IMR-90 (cell line): ENCODE data around the gene HPN. TPM values are rescaled to one million over a fixed set of nuclear protein-coding genes. Genes with fewer than 3 reads are reported as not detected.

ENCODE experiments used
- ATAC-seq: fragments of 200-7000 bp; cut with Tn5 transposase; 2 replicates; pipeline ENCODE4 v1.9.1; 2020; ENCODE audit warnings: low read depth, mild to moderate bottlenecking, moderate library complexity
- BruUV-seq: library from RNA; stranded (reverse); fragments of 400-500 nt; replicated peaks from 2 replicates; lab custom pipeline; 2021; lab: Mats Ljungman, UMichigan
- CTCF ChIA-PET: fragments of 300-600 bp; formaldehyde crosslinking; extraction: SDS; loops from one replicate; lab custom pipeline; 2021; ENCODE audit warnings: antibody characterized with exemption; lab: Yijun Ruan, JAX
- POLR2A ChIA-PET: fragments of 300-600 bp; sonication (Branson Sonifier 250); formaldehyde crosslinking; loops from one replicate; lab custom pipeline; 2022; ENCODE audit warnings: antibody characterized with exemption; ENCODE audit not compliant: unreplicated experiment; lab: Charles Lee
- DNase-seq: peaks from one replicate; pipeline ENCODE4 v3.0.0; 2013
- H2AFZ ChIP-seq: replicated peaks from 2 replicates; pipeline ENCODE3; 2013; ENCODE audit warnings: low read length, mild to moderate bottlenecking; ENCODE audit not compliant: poor library complexity
- H2AK5ac ChIP-seq: 2 replicates; pipeline ENCODE4 v1.6.1; 2013; ENCODE audit warnings: low read depth, low read length, inconsistent platforms
- H2AK9ac ChIP-seq: replicated peaks from 2 replicates; pipeline ENCODE3; 2013; ENCODE audit warnings: mild to moderate bottlenecking, low read depth, low read length, moderate library complexity; ENCODE audit not compliant: poor library complexity
- H2BK120ac ChIP-seq: 2 replicates; pipeline ENCODE4 v1.6.1; 2013; ENCODE audit warnings: low read depth, low read length, inconsistent platforms
- H2BK15ac ChIP-seq: 3 replicates; pipeline ENCODE4 v1.6.1; 2013; ENCODE audit warnings: low read depth, low read length, inconsistent platforms
- H2BK20ac ChIP-seq: 2 replicates; pipeline ENCODE4 v1.6.1; 2013; ENCODE audit warnings: low read depth, mild to moderate bottlenecking, inconsistent platforms, low read length, moderate library complexity
- H2BK5ac ChIP-seq: 2 replicates; pipeline ENCODE4 v1.6.1; 2013; ENCODE audit warnings: mild to moderate bottlenecking, low read depth, low read length, inconsistent platforms; ENCODE audit not compliant: poor library complexity, severe bottlenecking
- H3K14ac ChIP-seq: replicated peaks from 2 replicates; pipeline ENCODE4 v1.6.1; 2013; ENCODE audit warnings: low read depth, low read length, inconsistent platforms
- H3K18ac ChIP-seq: 2 replicates; pipeline ENCODE4 v1.6.1; 2013; ENCODE audit warnings: low read depth, low read length, control low read depth
- H3K23ac ChIP-seq: 2 replicates; pipeline ENCODE4 v1.6.1; 2013; ENCODE audit warnings: low read depth, low read length, inconsistent platforms
- H3K27ac ChIP-seq: 2 replicates; pipeline ENCODE4 v1.5.1; 2013; ENCODE audit warnings: mild to moderate bottlenecking, control low read depth, low read length; ENCODE audit not compliant: insufficient read depth
- H3K27me3 ChIP-seq: 2 replicates; pipeline ENCODE4 v1.6.1; 2013; ENCODE audit warnings: low read length; ENCODE audit not compliant: control insufficient read depth, insufficient read depth
- H3K36me3 ChIP-seq: 2 replicates; pipeline ENCODE4 v1.6.1; 2013; ENCODE audit warnings: low read length, mixed read lengths; ENCODE audit not compliant: control insufficient read depth, insufficient read depth
- H3K4ac ChIP-seq: 2 replicates; pipeline ENCODE4 v1.6.1; 2013; ENCODE audit warnings: low read depth, low read length, inconsistent platforms
- H3K4me1 ChIP-seq: 2 replicates; pipeline ENCODE4 v1.6.1; 2013; ENCODE audit warnings: low read length, mixed read lengths; ENCODE audit not compliant: control insufficient read depth, insufficient read depth
- H3K4me2 ChIP-seq: 2 replicates; pipeline ENCODE4 v1.6.1; 2013; ENCODE audit warnings: low read depth, mild to moderate bottlenecking, control low read depth, low read length, moderate library complexity
- H3K4me3 ChIP-seq: 2 replicates; pipeline ENCODE4 v1.5.1; 2013; ENCODE audit warnings: low read depth, mild to moderate bottlenecking, control low read depth, low read length, moderate library complexity; ENCODE audit not compliant: insufficient read depth
- H3K56ac ChIP-seq: 2 replicates; pipeline ENCODE4 v1.6.1; 2013; ENCODE audit warnings: low read length, inconsistent platforms; ENCODE audit not compliant: insufficient read depth; ENCODE audit errors: extremely low read depth
- H3K79me1 ChIP-seq, 2 experiments: 2 replicates each; pipeline ENCODE4 v1.6.1; 2013; ENCODE audit warnings: low read length in 2 of 2, inconsistent platforms in 1 of 2, low read depth in 1 of 2
- H3K9ac ChIP-seq: 2 replicates; pipeline ENCODE4 v1.6.1; 2013; ENCODE audit warnings: low read depth, low read length, control low read depth
- H3K9me1 ChIP-seq: 2 replicates; pipeline ENCODE4 v1.6.1; 2013; ENCODE audit warnings: low read length, inconsistent platforms; ENCODE audit not compliant: insufficient read depth
- H3K9me3 ChIP-seq: 2 replicates; pipeline ENCODE4 v1.6.1; 2013; ENCODE audit warnings: low read length; ENCODE audit not compliant: control insufficient read depth, insufficient read depth
- H4K20me1 ChIP-seq: 2 replicates; pipeline ENCODE4 v1.6.1; 2013; ENCODE audit warnings: low read length, inconsistent platforms; ENCODE audit not compliant: insufficient read depth
- H4K5ac ChIP-seq: 2 replicates; pipeline ENCODE4 v1.6.1; 2013; ENCODE audit warnings: mild to moderate bottlenecking, low read depth, low read length, control low read depth
- H4K8ac ChIP-seq, 2 experiments: 2 replicates each; pipeline ENCODE4 v1.6.1; 2013; ENCODE audit warnings: low read depth in 2 of 2, low read length in 2 of 2, control low read depth in 1 of 2, inconsistent platforms in 1 of 2
- H4K91ac ChIP-seq: 2 replicates; pipeline ENCODE4 v1.6.1; 2013; ENCODE audit warnings: low read depth, low read length, inconsistent platforms; ENCODE audit not compliant: insufficient read depth
- BHLHE40 ChIP-seq: fragments of 150-350 bp; IDR thresholded peaks from 2 replicates; pipeline ENCODE4 v1.6.1; 2016; ENCODE audit warnings: mild to moderate bottlenecking, low read depth, low read length
- CEBPB ChIP-seq: IDR thresholded peaks from 2 replicates; pipeline ENCODE4 v1.6.1; 2012; ENCODE audit warnings: low read depth, low read length, improper control_type of control experiment
- CHD1 ChIP-seq: IDR thresholded peaks from 2 replicates; pipeline ENCODE4 v1.6.1; 2012; ENCODE audit warnings: low read depth, low read length, improper control_type of control experiment
- MXI1 ChIP-seq: IDR thresholded peaks from 2 replicates; pipeline ENCODE4 v1.6.1; 2012; ENCODE audit warnings: low read depth, mild to moderate bottlenecking, low read length, moderate library complexity, borderline replicate concordance
- RFX5 ChIP-seq: IDR thresholded peaks from 2 replicates; pipeline ENCODE4 v1.8.0; 2012; ENCODE audit warnings: low read depth, mild to moderate bottlenecking, low read length, moderate library complexity
- WGBS, 2 experiments: methylation state at CpG; one replicate each; pipeline versions ENCODE4 v1.1.5 to v1.1.7; 2013; ENCODE audit warnings: missing lambda C conversion rate in 2 of 2; ENCODE audit not compliant: insufficient read length in 1 of 2; ENCODE audit errors: extremely low coverage in 2 of 2; 5-methylcytosine and 5-hydroxymethylcytosine counted together
- dilution Hi-C: fragments of 300-500 bp; cut with HindIII; formaldehyde crosslinking; loops from one replicate; pipeline ENCODE4 v1.14.3; 2018; ENCODE audit warnings: low sequenced_read_pairs; ENCODE audit not compliant: unreplicated experiment
- in situ Hi-C: fragments of 300-500 bp; cut with MboI; formaldehyde crosslinking; loops from 3 replicates; pipeline ENCODE4 v1.14.3; 2019; ENCODE audit warnings: low sequenced_read_pairs, inconsistent platforms, mixed read lengths
- intact Hi-C: fragments of 100-400 bp; cut with micrococcal nuclease; formaldehyde crosslinking; loops from 2 replicates; pipeline ENCODE4 v1.10.0; 2022
- polyA plus RNA-seq, 3 experiments: library from polyadenylated mRNA; depleted of rRNA; stranded (reverse); fragments of >200 nt; gene quantifications; 2 replicates each; pipeline ENCODE4 v1.2.3, GENCODE V29; 2012; ENCODE audit warnings: low replicate concordance in 1 of 3
- total RNA-seq: library from RNA; depleted of rRNA; stranded (reverse); fragments of >200 nt; gene quantifications from 2 replicates; pipeline ENCODE4 v1.2.3, GENCODE V29; 2012

HPN gene
- total and polyA plus RNA-seq, 2 of the 4 experiments (the other 2 are of a cell fraction) = not detected

DNA sequence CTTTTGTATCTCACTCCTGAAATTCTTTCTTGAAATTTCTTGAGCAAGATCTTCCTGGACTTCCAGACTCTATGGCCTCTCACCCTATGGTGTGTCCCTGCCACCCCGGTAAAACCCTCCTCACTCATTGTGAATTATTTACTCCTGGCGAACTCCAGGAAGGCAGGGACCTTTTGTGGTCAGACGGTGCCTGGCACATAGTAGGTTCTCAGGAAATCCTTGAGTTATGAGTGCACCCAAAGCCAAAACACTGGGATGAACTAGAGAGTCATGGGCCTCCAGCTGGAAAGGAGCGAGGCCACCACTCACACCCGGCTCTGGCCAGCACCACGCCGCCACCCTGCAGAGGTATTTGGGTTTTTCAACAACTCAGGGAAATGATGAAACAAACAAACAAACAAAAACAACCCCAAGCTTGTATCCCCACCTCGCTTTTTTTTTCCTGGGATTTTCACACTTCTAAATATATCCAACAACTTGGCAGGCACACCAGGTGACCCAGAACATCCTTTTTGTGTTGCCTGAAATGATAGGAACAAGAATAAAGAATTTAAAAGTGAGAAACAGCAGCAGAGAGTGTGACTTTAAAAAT, 11.2 kb downstream of the HPN start:
- peaks cover 30% of the 10 kb centered on the region for H3K27me3 ChIP-seq
- no peak overlapping the region for H2BK20ac ChIP-seq
- no TSS peak for BruUV-seq
- H4K8ac ChIP-seq = no peak overlapping the region
- H2BK15ac ChIP-seq = no peak overlapping the region
- no peak overlapping the region for H3K4ac ChIP-seq
- no peak overlapping the region for H3K23ac ChIP-seq
- no peak overlapping the region for H3K14ac ChIP-seq
- no peaks in the 10 kb centered on the region for H3K4me1 ChIP-seq
- no peak overlapping the region for H2BK5ac ChIP-seq
- H4K20me1 ChIP-seq = no peaks in the 10 kb centered on the region
- H3K27ac ChIP-seq = no peak overlapping the region
- H2AFZ ChIP-seq = no peak overlapping the region
- no peak overlapping the region for H3K4me3 ChIP-seq
- no peak overlapping the region for H3K56ac ChIP-seq
- no peaks in the 10 kb centered on the region for H3K79me1 ChIP-seq
- no peak overlapping the region for H3K18ac ChIP-seq
- no peak overlapping the region for H2AK5ac ChIP-seq
- ATAC-seq (no peak), DNase-seq (no peak)
- H3K9me1 ChIP-seq = no peaks in the 10 kb centered on the region
- no peaks in the 10 kb centered on the region for H3K36me3 ChIP-seq
- ChIA-PET CTCF (interaction anchor here (1.1 kb wide), 1 partner anchor 22 kb away, joined by 3 read pairs; no protein-coding TSS in a partner anchor), POLR2A (no interaction called here)
- H4K91ac ChIP-seq = no peak overlapping the region
- H4K5ac ChIP-seq = no peak overlapping the region
- 42% methylated on average over 2 of the region's 8 CpGs; no CpG with 5 or more reads in 1 of the 2 experiments for WGBS, 2 experiments
- no peak overlapping the region for H3K9ac ChIP-seq
- intact Hi-C loops = no loop called here
- dilution Hi-C loops = no loop called here
- in situ Hi-C loops = no loop called here
- TF ChIP-seq MXI1 (no peak), CHD1 (no peak), CEBPB (no peak), BHLHE40 (no peak), RFX5 (no peak)
- no peak overlapping the region for H2AK9ac ChIP-seq
- no peak overlapping the region for H3K4me2 ChIP-seq
- H2BK120ac ChIP-seq = no peak overlapping the region
- no peaks in the 10 kb centered on the region for H3K9me3 ChIP-seq
